ENCODE measurements around the gene SH3RF3.
"Not testable (repeated sequence)": the region's sequence is repeated elsewhere in the genome, so short reads cannot be mapped to it uniquely, and the experiment has no call there.

Gene SH3RF3

DNA sequence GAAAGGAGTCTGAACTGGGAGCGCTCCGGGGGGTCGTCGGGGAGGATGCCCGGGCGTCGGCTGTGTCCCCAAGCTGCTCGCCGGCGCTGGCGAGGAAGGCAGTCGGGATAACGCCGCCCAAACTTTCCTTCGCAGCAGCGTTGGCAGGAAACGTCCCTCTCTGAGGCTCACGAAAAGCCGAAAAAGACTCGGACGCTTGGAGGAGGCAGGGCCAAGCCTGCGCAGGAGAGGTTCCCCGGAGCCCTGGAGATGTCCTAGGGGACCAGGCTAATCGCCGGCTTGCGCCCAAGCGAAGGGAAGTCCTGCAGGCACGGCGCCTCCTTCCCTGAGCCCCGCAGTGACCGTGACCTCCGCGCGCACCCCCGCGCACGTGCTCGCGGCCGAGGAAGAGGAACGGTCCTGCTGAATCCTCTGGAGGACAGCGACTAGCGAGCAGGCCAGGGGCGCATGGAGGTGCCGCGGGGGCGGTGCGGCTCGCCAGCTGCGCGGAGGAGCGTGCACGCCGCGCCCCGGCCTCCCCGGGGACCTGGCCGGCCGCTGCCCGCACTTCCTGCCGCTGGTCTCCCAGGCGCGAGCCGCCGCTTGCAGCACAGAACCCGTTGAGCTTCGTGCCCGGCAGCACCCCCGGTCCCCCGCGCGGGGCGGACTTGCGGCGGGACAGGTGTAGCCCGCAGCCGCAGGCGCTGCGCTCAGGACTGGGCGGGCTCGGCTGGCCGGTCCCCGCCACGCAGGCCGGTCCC lies at the start of gene SH3RF3:
SH3RF3 (plus strand) TSS at position 590 of the 740 bp plus-strand sequence.
- peak; percentile 43 for DNase-seq

DNA sequence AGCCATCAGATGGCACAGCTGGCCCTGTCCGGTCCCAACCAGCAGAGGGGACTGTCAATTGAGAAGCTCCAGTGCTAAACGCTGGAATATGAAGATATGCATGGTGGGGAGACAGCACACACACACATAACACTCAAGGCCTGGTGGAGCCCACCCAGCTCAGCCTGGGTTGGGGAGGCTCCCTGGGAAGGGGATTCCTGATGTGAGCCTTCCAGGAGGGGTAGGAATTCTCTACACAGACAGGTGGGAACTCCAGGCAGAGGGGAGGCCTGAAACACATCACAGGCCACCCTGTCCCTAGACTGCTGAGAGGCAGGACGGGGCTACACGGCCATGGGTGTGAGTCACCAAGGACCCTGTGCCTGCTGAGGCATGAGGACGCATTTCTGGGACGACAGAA lies 49.4 kb upstream of the SH3RF3 start:
- no peak for DNase-seq

DNA sequence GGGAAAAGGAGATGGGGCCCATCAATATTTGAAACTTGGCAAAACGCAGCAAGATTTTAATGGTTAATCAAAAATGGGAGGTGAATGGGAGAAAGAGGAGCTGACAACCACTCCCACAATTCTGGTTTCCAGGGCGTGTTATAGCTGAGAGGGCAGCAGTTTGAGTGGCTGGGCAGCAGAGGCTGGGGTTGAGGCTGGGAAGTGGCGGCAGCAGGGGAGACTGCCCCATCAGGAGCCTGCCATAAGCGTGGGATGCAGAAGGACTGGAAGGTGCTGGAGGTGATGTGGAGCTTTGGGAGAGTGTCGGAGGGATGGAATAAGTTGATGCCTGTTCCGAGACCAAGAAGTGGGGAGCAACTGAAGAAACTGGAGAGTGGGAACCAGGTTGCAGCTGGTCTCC lies 48.9 kb upstream of the SH3RF3 start:
- no peak for DNase-seq

GRCh38 chr2:109080757-109081156 lies 48.2 kb upstream of the SH3RF3 start:
- DNase-seq, result no peak

- DNase-seq, result no peak
These were observed 47.6 kb upstream of the SH3RF3 start for GRCh38 chr2:109081374-109081773.

- no peak for DNase-seq
These were observed 45.2 kb upstream of the SH3RF3 start for GRCh38 chr2:109083771-109084170.

DNA sequence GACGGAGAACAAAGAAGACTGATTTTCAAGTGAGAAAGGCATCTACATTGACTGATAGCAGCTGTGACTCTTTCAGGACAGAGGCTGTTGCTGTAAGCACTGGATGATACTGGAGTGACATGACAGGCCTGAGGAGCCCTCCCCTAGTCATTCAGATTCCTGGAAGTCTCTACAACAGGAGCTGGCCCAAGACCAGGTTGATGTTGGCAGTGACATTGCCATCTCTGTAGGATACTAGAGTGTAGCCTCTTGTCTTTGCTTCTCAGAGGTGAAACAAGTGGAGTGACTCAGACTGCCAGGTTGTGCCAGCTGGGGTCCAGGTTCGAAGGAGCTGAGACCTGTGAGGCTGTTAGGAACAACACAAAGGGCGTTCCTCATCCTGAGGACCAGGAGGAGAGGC lies 44.7 kb upstream of the SH3RF3 start:
- no peak for DNase-seq

GRCh38 chr2:109085912-109086742 lies 42.9 kb upstream of the SH3RF3 start:
- DNase-seq, result no peak

DNA sequence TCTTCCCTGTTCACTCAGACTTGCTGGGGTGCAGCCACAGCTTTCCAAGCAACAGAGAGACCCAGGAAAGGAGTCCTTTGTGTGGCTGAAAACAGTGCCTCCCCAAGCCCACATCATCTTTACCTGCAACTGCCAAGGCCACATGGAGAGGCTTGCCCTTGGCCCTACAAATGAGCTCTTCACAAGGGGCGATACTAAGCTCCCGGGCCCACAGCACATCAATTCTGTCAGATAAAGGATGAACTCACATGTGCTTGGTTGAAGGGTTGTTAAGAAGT lies 42.3 kb upstream of the SH3RF3 start:
- DNase-seq, result no peak

DNA sequence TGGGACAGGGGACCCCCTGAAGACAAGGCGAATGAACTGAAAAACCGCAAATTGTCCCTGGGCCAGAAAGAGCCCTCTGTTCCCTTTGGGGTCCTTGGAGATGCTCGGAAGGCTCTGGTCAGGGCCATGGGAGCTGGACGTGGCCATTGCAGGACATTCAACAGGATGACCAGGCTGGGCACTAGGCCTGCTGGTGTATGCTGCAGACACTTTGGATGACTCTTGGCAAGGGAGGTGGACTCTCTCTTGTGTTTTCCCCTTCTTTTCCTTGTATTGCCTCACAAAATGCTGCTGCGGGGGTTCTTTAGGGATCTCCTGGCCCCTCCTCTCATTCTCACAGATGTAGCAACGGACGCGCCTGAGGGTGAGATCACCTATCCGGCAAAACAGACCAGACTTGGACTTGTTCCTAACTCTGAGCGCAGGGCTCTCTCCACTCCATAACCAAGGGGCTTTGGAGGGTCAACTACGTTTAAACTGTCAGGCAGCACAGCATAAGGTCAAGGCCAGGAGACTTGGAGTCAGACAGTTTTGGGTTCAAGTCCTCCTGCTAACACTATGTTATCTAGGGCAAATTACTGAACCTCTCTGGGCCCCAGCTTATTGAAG lies 41.8 kb upstream of the SH3RF3 start:
- DNase-seq, result no peak

DNA sequence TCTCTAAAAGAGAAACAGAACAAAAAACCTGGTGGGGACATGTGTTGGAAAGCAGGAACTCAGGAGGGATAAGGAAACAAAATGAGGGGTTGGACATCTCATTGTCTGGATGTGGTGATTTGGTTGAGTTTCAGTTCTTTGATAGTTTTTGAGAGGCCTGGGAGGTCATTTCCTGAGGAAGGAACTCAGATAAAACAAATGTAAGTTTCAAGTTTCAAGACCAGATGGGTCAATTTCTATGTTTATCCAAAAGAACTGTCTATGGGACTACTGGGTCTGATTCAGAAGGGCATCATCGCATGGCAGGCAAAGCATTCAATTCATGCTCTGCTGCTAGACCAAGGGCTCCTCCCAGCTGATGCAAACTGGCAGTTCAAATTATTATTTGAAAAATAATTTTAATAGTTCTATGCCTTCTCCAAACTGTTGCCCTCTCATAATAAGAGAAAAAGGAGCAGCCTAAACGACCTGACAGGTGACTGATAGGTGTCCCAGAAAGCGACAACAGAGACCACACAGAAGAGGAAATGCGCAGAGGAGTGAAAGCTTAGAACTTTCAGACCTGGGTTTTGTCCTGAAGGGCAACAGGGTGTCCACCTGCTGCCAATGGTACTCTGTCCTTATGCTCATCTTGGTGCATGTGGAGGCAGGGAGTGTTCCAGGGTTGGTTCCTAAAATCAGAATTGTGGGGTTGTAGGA lies 39.3 kb upstream of the SH3RF3 start:
- DNase-seq, result no peak

DNA sequence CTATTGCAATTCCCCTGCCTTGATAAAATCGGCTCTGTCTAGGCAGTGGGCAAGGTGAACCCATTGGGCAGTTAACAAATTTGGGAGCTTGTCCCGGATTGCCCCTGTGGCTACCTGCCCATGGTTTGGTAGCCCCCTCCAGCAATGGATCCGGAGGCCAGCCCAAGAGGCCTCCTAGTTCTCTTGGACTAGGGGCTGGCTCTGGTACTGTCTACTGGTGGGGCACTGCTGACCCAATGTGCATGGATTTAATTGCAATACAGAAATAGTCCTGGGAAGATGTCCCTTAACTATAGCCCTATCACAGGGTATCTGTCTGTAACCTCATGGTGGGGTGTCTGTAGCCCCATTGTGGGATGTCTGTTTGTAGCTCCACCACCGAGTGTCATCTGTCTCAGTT lies 37.5 kb upstream of the SH3RF3 start:
- no peak for DNase-seq

DNA sequence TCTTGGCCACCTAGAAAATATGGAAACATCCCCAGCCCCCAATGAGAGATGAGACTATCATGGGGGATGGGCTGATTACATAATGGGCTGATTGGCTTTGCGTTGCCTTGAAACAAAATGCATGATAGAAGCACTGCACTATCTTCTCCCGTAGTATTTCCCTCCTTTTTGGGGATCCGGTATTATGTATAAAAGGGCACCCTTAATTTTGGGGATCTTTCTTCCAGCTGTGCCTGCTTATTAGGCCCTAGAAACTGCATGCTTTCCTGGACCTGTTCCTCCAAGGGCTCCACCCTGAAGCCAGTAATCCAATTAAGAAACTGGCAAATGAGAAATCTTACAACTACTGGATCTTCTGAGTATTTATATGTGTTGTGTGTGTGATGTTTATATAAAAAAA lies 34.9 kb upstream of the SH3RF3 start:
- no peak for DNase-seq

- DNase-seq, result no peak
These were observed 30.6 kb upstream of the SH3RF3 start for GRCh38 chr2:109098251-109098920.

GRCh38 chr2:109098921-109099273 lies 30.1 kb upstream of the SH3RF3 start:
- DNase-seq, result no peak

DNA sequence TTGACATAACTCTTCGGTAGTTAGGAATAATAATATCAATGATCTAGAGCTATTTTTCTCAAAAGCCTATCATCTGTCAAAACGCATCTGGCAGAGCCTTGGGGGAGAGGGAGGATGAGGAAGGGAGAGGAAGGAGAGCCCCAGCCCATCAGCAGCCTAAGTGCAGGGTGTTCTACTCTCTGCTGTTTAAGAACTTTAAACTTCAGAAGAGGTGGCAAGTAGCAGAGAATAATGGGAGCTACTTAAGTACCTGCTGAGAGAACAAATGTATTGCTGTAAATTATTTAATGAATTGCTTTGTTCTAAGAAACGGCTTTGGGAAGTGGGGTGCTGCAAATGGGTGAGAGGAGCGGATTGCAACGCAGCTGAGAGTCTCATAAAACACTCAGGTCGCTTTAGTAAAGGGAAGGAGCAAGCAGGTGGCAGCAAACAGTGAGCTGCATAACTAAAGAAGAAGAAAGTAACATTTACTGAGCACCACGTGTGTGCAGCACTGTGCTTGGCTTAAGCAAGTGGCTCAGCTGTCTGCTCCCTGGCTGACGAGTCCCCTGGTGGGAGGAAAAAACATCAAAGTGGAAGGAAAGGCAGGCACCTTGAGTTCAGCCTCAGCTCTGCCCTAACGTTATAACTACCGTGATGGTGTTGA lies 26.3 kb upstream of the SH3RF3 start:
- DNase-seq, result no peak

DNA sequence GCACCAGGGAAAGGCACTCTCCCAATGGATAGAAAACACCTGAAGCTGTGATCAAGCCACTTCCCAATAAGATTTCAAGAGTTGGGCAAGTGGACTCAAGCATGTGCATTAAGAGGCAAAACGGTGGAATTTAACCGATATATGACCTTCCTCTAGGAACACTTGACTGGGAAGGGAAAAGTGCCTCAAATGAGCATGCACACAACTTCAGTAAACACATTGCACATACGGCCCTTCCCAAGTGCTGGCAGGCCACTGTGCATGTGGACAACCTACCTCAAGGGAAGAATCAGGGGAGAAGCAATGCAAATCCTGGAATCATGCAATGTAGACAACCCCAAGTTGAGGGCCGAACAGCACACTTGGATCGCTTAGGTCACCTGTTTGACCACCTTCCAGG lies 23.9 kb upstream of the SH3RF3 start:
- DNase-seq, result no peak

DNA sequence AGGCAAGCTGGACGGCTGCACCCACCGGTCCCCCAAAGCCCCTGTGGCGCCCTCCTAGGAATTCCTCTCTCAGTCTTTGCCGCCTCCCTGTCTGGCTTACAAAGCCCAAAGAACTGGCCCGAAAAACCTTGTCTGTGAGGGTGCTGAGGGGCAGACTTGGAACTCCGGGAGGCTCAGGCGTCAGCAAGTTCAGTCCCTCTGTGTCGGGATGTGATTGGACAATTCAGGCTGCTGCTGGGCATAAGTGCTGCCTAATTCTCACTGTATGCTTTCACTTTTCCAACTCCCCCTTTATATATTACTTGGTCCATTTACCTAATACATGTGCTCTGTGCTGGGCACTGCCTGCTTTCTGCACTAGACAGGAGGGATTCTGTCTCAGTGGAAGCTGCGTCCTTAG lies 20.3 kb upstream of the SH3RF3 start:
- no peak for DNase-seq

DNA sequence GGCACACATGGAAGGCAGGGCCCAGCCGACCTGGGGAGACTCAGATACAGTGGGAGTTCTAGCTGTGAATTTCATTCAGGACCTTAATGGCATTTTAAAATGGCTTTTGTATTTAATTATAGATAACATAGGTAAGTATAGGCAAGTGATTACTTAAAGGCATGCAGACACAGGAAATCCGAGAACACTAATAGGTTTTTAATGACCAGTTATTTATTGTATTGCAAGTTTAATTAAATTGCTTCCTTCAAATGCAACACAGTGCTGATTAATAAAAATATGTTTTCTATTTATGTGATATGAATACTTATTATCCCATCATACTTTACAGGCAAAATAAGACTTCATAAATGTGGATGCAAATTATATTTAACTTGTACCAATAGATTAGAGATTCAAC lies 19.7 kb upstream of the SH3RF3 start:
- peak; percentile 16 for DNase-seq

- peak; percentile 38 for DNase-seq
These were observed 18.8 kb upstream of the SH3RF3 start for GRCh38 chr2:109110170-109110569.

DNA sequence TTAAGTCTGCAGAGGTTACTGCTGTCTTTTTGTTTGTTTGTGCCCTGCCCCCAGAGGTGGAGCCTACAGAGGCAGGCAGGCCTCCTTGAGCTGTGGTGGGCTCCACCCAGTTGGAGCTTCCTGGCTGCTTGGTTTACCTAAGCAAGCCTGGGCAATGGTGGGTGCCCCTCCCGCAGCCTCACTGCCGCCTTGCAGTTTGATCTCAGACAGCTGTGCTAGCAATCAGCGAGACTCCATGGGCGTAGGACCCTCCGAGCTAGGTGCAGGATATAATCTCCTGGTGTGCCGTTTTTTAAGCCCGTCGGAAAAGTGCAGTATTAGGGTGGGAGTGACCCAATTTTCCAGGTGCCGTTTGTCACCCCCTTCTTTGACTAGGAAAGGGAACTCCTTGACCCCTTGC lies 11.8 kb upstream of the SH3RF3 start:
- DNase-seq, result not testable (repeated sequence)

DNA sequence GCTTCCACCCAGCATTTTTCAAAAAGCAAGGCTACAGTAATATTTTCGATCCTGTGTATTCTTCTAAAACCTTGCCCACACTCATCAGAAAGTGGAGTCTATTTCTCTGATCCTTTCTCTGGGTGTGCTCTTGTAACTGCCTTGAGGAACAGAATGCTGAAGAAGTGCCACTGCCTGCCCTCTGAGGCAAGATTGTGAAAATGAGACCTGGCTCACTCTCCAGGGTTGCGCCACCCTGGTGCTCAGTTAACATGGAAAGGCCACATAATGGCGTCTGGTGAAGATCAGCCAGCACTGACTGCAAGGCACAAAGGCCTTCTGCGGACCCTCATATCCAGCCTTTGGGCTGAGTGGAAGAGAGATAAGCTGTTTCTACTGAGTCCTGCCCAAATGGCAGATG lies 11.2 kb upstream of the SH3RF3 start:
- DNase-seq, result no peak

DNA sequence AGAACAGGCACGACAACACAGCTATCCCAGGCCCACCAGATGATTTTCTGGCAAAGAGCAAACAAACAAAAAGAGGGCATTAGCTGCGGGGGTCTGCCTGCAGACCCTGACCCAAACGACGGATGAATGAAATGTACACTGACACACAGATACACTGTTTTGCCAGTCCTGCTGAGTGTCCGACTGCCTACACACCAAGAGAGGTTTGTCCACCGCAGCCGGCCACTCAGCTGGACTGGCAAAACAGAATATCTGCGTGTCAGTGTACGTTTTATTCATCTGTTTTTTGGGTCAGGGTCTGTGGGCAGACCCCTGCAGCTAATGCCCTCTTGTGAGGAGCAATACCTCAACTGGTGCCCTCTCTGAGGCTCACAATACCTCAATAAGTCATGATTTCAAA lies 10.7 kb upstream of the SH3RF3 start:
- no peak for DNase-seq

All from NCI-H69 (cell line).